NCI-H128 (cell line): ENCODE measurements around the gene OTUB1.
"Not testable (repeated sequence)": the region's sequence is repeated elsewhere in the genome, so short reads cannot be mapped to it uniquely, and the experiment has no call there.

ENCODE experiments used
- DNase-seq: peaks from one replicate; lab custom pipeline; 2025; ENCODE audit not compliant: unreplicated experiment; lab: John Stamatoyannopoulos, UW

The OTUB1 gene

GRCh38 chr11:64042301-64042700 is 56.1 kb downstream of the OTUB1 start:
- no peak for DNase-seq

DNA sequence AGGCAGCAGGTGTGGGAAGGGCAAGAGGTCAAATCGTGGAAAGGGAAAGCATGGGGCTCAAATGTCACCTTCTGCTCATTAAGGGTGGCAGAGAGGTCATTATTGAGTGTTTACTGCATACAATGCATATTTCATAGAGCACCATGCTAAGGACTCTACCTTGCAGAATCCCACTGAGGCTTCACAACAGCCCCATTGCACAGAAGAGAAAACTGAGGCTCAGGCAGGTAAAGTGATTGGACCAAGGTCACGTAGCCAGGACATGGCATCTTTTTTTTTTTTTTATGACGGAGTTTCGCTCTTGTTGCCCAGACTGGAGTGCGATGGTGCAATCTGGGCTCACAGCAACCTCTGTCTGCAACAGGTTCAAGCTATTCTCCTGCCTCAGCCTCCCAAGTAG is 57.3 kb downstream of the OTUB1 start:
- no peak for DNase-seq

DNA sequence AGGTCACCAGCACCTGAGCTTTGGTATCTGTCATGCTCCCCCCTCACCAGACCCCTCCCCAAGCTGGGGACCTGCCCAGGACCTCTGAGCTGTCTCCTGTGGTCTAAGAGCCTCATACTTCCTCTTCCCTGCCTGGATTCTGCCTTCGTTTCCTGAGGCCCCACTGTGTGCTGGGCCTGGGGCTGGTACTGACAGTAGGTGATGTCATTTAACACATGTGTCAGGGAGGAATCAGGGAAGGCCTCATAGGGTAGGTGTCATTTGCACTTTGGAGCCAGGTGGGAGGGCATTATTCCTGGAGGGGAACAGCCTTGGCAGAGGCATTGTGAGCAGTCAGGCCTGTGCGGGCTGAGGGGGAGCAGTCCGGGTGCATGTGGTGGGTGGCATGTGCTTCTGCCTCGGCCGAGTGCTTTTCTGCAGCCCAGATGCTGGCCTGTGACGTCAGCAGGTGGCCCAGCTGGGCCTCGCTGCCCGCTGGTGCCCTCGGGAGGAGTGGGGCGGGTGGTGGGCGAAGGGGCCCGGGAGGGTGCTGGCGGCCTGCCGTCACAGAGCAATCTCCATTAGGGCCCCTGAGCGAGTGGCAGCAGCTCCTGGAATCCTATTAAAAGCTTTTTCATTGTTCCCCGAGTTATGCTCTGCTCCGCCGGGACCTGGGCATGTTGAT is 58.6 kb downstream of the OTUB1 start:
- peak; percentile 37 for DNase-seq

GRCh38 chr11:64045700-64046099 is 59.5 kb downstream of the OTUB1 start:
- DNase-seq, result no peak

GRCh38 chr11:64047373-64047772 is 61.1 kb downstream of the OTUB1 start:
- not testable (repeated sequence) for DNase-seq
